HG02610 (cell line): ENCODE results near the gene OPA3.

ENCODE experiments used
- ATAC-seq: cut with Tn5 transposase; IDR thresholded peaks from one replicate; pipeline ENCODE4 v1.9.1; 2021; ENCODE audit warnings: mild to moderate bottlenecking, moderate library complexity; ENCODE audit not compliant: unreplicated experiment

Gene OPA3

GRCh38 chr19:45568732-45569131, 15.9 kb downstream of the OPA3 start:
- no peak for ATAC-seq

- ATAC-seq: no peak
Observed at GRCh38 chr19:45567609-45568008, 17.0 kb downstream of the OPA3 start.

- no peak for ATAC-seq
Observed at GRCh38 chr19:45564131-45564780, 20.3 kb downstream of the OPA3 start.

- no peak for ATAC-seq
Observed at GRCh38 chr19:45560686-45561085, 23.9 kb downstream of the OPA3 start.

GRCh38 chr19:45560038-45560437, 24.6 kb downstream of the OPA3 start:
- ATAC-seq: no peak

GRCh38 chr19:45558399-45558878, 26.2 kb downstream of the OPA3 start:
- no peak for ATAC-seq

- ATAC-seq: no peak
Observed at GRCh38 chr19:45556835-45557234, 27.8 kb downstream of the OPA3 start.

- no peak for ATAC-seq
Observed at GRCh38 chr19:45554481-45554880, 30.1 kb downstream of the OPA3 start.

- ATAC-seq: no peak
Observed at GRCh38 chr19:45553464-45553863, 31.1 kb downstream of the OPA3 start.

GRCh38 chr19:45547965-45548609, 36.5 kb downstream of the OPA3 start:
- no peak for ATAC-seq

- ATAC-seq: no peak
Observed at GRCh38 chr19:45547211-45547770, 37.3 kb downstream of the OPA3 start.

GRCh38 chr19:45542234-45542668, 42.4 kb downstream of the OPA3 start:
- ATAC-seq: no peak

- ATAC-seq: no peak
Observed at GRCh38 chr19:45539459-45539858, 45.1 kb downstream of the OPA3 start.

GRCh38 chr19:45531349-45531748, 53.3 kb downstream of the OPA3 start:
- ATAC-seq: no peak

GRCh38 chr19:45529420-45529785, 55.2 kb downstream of the OPA3 start:
- no peak for ATAC-seq

GRCh38 chr19:45528744-45529419, 55.7 kb downstream of the OPA3 start:
- ATAC-seq: no peak

- ATAC-seq: no peak
Observed at GRCh38 chr19:45528149-45528743, 56.4 kb downstream of the OPA3 start.

GRCh38 chr19:45527731-45528130, 56.9 kb downstream of the OPA3 start:
- ATAC-seq: no peak

GRCh38 chr19:45526971-45527370, 57.6 kb downstream of the OPA3 start:
- ATAC-seq: no peak

- no peak for ATAC-seq
Observed at GRCh38 chr19:45526143-45526542, 58.5 kb downstream of the OPA3 start.

- no peak for ATAC-seq
Observed at GRCh38 chr19:45524575-45525129, 60.0 kb downstream of the OPA3 start.
